Omental fat pad (tissue), 4 donors: ENCODE data around the gene TM9SF1. TPM values are rescaled to one million over a fixed set of nuclear protein-coding genes. Genes with fewer than 3 reads are reported as not detected.

Source experiments
- ATAC-seq: fragments of 150-250 bp; one replicate; pipeline ENCODE4 v1.9.1; 2016; ENCODE audit warnings: mild to moderate bottlenecking, moderate library complexity; ENCODE audit not compliant: low FRiP score
- DNase-seq: peaks from one replicate; pipeline ENCODE4 v3.0.0-alpha.2; 2019; ENCODE audit warnings: low spot score
- total RNA-seq, 4 donors: library from RNA; depleted of rRNA; stranded (reverse); fragments of >200 nt; gene quantifications; one replicate each; pipeline ENCODE4 v1.1.0, GENCODE V29; 2016
- TF ChIP-seq, protein P1 (sequence below), 3 donors: fragments of 450-650 bp; IDR thresholded peaks; one replicate each; pipeline ENCODE4 v1.5.1; 2016 to 2017; ENCODE audit warnings: antibody characterized with exemption in 3 of 3, mild to moderate bottlenecking in 3 of 3, moderate library complexity in 2 of 3

The TM9SF1 gene
- total RNA-seq, 4 donors from 2014 or later, result 54.9 to 65.5 (median 60.9) TPM

- no peak for DNase-seq
- ATAC-seq, result no peak
- TF ChIP-seq, protein P1, sequence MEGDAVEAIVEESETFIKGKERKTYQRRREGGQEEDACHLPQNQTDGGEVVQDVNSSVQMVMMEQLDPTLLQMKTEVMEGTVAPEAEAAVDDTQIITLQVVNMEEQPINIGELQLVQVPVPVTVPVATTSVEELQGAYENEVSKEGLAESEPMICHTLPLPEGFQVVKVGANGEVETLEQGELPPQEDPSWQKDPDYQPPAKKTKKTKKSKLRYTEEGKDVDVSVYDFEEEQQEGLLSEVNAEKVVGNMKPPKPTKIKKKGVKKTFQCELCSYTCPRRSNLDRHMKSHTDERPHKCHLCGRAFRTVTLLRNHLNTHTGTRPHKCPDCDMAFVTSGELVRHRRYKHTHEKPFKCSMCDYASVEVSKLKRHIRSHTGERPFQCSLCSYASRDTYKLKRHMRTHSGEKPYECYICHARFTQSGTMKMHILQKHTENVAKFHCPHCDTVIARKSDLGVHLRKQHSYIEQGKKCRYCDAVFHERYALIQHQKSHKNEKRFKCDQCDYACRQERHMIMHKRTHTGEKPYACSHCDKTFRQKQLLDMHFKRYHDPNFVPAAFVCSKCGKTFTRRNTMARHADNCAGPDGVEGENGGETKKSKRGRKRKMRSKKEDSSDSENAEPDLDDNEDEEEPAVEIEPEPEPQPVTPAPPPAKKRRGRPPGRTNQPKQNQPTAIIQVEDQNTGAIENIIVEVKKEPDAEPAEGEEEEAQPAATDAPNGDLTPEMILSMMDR (IDR thresholded peaks at IDR 0.05), result no peak
Observed at GRCh38 chr14:24185026-24185425, 10.2 kb downstream of the TM9SF1 start.

GRCh38 chr14:24184104-24184970 lies 10.9 kb downstream of the TM9SF1 start:
- DNase-seq (no peak), ATAC-seq (no peak)
- TF ChIP-seq, protein P1 (IDR thresholded peaks at IDR 0.05), result no peak

DNA sequence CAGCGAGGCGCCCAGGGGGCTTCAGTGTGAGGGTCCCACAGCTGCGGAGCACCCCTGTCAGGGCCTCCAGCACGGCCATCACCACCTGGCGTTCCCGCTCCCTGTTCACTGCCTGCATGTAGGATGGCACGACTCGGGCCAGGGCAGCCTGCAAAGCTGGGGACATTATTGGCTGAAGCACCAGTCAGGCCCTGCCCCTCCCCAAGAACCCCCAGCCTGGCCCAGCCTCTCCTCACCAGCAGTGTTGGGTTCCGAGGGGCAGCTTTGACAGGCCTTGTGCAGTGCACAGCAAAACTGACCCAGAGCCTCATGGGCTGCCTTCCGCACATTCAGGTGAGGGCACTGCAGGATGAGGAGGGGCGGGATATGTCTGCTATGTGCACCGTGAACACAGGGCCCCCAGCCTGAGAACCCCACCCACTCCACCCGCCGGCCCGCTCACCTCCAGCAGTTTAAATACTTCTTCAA lies 12.2 kb downstream of the TM9SF1 start:
- TF ChIP-seq, protein P1 (IDR thresholded peaks at IDR 0.05), result no peak
- DNase-seq, result no peak
- ATAC-seq, result no peak

DNA sequence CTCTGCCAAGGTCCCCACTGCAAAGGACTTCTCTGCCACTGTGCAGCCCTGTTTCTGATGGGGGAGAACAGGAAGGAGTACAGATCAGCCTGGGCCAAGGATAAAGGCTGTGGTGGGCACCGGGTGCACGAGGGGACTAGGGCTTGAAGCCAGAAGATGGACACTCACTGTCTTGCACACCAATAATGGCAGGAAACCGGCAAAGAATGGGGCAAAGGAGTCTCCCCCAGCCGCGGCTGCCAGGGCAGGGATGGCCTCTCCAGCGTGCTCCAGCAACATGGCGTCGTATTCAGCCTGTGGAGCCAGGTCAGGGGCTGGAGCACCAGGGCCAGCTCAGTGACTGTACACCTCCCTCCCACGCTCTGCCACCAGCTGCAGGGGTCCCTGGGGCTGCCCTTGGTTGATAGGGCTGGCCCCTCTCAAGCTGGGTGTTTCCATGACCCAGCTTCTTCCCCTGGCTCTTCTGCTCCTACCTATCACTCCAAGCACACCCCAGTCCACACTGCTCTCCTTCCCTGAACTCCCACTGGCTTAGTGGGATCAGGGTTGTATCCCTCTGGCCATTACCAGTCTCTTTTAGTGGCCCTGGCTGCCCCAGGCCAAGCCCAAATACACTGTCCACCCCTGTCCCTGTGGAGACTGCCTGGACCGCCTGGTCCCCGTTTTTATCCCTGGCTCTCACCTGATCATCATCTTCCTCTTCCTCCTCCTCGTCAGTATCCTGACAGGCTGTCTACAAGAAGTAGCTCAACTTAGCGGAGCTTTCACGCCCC lies 12.9 kb downstream of the TM9SF1 start:
- DNase-seq, result no peak
- TF ChIP-seq, protein P1 (IDR thresholded peaks at IDR 0.05), result no peak
- no peak for ATAC-seq

DNA sequence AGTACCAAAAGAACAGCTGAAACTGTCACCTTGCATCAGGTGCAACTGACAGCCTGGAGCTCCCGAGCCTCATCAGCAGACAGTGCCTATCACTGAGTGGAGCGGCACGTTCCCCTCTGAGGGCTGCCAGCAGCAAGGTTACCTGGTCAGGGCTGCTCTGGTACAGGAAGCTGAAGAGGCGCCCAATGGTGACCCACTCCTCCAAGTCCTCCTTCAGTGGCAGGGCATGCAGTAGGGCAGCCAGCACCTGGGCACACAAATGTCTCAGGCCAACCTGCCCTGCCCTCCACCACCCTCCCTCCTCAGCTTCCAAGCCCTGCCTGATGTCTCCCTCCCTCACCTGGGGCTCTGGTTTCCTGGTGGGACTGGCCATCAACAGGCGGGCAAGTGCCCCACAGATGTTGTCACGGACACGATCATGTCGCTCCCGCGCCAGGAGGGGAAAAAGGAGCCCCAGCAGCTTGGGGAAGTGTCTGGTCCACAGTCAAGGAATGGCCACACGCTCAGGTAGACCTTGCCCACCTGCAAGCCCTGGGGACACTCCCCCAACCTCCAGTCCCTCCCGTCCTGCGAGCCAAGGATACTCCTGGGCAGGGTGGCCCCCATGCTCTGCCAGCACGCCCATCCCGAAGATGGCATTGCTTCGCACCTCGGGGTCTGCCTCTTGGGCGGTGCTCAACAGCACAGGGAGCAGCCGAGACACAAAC lies 13.7 kb downstream of the TM9SF1 start:
- DNase-seq (no peak), ATAC-seq (no peak)

More for the DNA sequence above, 13.7 kb downstream of the TM9SF1 start:
- TF ChIP-seq, protein P1 (IDR thresholded peaks at IDR 0.05), result no peak
